ENCODE data around the gene TCF4.

The TCF4 gene

DNA sequence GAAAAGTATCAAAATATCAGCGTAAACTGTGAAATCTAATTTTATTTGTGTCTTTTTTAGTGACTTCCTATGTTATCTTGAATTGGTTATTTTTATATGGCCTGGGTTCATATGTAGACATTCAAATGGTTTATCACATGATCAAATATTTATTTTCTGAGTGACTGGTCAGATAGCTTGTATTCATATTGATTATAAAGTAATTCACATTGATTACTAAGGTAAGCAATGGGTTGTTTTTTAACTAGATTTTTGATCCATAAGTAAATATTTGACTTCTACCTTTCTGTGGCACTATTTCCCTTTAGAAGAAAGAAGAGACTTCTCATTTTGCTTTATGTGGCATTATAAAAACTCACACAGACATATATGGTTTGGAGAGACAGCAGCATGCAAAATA lies 260.5 kb downstream of the TCF4 start:
- DNase-seq = no peak

DNA sequence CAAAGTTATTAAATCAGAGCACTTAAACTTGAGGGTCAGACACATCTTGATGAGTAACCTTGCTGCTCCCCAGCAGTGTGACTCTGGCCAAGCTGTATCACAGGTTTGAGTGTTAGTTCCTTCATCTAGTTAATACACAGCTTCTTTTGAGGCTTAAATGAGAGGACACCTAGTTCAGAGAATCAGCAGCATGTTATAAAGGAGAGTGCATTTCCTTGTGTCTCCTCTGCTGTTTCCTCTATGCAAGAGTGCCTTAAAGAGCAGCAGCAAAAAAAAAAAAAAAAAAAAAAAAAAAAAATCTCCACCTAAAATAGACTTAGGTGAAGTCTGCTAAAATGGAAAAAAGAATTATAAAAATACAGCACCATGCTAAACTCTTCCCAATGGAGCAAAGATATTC lies 261.9 kb downstream of the TCF4 start:
- DNase-seq = no peak

DNA sequence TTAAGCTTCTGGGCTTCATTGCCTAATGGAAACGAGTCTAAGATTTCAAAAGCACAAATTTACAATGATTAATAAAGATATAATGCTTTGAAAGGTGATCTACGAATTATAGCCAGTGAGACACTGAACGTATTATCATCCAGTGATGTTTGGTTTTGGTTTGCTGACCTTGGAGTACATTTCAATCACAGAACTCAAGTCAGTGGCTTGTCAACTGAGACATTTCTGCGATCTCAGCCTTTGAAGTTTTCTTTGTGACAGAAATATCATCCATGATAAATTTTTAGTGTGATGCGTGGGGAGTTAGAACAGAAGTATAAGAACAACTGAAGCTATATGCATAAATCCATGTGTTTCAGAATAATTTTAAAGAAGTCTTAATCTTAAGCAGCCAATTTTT lies 263.8 kb downstream of the TCF4 start:
- no peak for DNase-seq

DNA sequence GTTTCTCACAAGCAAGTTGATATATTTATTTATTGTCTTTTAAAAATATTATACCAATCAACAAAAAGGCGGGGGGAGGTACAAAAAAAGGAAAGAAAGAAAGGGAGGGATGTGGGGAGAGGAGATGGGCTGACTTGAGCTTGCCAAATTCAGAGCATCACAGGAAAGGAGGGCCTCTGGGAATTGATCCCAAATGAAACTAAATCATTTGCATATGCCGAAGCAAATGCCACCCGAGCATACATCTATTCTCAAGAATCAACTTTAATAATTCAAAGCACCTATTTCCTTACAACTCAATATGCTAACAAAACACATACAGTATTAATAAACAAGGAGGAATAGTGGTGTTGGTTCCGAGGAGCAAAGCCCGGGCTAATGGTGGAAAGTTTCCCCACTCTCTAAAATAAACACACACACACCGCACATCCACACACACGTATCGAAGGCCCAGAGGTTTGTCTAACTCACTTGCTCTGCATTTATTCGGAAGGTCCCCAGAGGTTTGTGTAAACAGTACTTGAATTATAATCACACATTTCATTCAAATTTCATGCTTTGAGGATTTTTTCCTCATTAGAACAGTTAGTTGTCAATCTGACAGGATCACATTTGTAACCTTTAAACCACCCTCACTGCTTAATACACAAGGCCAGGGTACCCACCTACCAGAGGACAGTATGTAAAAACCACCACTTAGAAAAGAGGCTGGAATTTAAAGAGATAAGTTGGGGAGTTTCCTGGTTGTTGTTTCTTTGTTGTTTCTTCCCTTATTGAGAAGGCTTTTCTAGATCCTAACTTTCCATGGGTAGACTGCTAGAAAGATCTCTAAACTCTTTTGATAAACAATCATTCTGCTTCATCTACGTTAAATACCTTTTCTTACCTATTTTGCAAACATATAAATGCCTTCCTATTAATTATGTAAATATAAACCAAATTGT lies 264.7 kb downstream of the TCF4 start:
- peak in 1 of 56 donors; percentile 29 for DNase-seq

DNA sequence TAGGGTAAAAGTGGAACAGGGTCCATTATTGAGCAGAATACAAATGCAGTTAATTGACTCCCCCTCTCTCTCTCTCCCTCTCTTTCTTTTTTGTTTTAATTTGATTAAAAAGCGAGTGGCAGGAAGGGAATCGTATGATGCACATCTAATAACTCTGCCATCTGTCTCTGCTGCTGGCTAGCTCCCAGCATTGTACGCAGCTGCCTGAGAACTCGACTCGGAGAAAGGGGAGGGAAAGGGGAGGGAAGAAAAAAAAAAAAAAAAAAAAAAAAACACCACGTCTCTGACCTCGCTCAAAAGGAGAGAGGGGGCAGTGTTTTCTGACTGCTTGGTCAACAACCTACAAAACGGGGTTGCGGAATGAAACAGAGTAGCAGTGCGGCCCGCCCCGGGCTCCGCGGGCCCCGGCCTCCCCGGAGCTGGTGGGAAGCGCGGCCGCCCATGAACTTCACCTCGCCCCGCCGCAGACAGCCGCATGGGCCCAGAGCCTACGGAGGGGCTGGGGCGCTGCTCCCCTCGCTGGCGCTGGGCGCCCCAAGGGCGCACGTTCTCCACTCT lies 265.7 kb downstream of the TCF4 start:
- peak in 53 of 56 donors; percentile 26 to 90 (median 73) for DNase-seq

DNA sequence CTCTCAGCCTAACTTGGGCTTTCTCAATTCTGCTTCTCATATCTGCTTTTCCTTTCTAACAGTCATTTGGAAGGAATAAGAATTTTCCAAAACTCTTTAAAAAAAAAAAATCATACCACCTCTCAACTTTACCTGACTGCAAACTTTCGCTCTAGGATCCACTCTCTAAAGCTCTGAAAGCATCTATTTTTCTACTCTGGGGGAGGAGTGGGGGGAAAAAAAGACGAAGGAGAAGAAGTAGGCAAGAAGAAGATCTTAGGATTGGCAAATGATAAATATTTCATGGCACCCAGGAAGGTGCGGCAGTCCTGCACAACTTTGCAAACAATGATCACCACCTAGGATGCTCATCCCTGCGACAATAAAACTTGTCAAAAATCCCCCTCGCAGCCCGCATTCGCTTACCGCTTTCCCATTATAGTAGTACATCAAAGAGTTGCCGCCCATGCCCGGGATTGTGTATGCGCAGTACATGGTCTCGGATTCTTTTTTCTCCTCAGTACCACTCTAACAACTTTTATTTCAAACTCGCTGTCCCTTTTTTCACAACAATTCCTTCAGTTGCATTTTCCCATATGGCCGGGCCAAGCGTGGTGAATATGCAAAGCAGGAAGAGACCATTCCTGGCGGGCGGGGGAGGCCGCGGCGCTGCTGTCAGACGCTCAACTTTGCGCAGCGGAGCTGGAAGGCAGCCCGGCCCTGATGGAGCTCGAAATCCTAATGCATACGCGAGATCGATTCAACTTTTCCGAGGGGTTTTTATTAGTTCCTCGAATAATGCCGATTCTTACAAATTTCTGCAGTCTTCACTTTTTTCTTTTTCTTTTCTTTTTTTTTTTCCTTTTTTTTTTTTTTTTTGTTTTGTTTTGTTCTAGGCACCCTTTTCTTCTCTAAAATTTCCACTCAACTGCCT lies 266.5 kb downstream of the TCF4 start:
- DNase-seq = peak; percentile 28 to 93 (median 80)

DNA sequence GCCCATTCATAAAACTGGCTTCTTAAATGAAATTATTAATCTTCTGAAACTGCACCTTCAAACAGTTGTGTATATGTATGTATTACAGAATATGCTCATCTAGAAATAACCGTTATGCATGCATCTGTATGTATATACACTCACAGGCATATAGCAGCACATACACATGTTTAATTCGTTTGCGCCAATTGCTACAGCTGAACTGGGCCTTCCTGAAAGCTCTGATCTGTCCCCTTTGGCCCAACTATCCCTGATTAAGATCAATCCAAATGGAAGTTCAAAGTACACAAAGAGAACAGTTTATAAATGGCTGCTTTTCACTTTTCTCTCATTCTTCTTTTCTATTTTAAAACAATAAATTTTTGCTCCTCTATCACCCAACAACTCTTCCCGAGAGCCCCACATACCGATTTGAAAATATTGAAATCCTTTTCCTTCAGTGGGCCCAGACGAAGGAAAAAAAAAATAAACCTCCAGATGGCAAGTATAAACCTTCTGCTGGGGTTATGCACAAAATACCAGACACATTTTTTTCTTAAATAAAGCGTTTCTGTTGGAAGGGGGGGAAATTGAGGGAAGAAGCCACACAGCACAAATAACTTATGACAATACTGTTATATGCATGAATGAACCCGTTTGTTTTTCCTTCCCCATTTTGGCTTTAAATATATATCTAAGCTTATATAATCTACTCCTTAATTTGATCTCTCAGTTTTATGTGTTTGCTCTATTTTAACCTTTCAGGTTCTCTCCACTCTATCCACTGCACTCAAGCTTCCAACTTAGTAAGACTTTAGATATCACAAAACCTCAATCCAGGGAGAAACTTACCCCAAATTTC lies 267.3 kb downstream of the TCF4 start:
- peak in 1 of 56 donors; percentile 27 for DNase-seq

DNA sequence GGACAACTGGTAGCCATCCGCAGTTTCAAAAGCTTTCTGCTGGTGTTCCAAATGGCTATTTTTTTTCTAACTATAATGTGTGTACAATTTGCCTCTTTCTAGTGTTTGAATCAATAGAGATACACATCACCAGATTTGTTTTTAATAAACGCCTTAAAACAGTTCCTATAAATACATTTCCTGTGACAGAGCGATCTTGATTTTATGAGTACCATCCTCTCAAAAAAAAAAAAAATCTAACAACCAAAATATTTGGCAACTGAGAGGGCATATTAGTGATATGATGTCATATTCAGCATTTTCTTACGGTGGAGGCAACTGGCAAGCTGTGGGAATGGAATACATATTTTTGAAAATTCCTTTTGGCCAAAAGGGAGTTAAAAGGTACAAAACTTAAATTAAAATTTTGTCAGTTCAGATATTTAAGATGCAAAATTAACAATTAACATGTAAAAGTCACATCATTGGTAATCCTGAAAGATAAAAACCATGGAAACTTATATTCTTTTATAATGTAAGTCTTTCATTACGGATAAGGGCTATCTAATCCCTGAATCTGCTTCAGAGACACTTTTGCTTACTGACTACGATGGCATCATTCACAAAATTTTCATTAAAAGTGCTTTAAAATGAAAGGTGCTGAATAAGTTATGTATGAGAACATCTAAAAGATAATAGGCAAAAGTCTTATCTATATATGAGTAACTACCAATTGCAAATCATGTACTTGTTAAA lies 268.4 kb downstream of the TCF4 start:
- no peak for DNase-seq

DNA sequence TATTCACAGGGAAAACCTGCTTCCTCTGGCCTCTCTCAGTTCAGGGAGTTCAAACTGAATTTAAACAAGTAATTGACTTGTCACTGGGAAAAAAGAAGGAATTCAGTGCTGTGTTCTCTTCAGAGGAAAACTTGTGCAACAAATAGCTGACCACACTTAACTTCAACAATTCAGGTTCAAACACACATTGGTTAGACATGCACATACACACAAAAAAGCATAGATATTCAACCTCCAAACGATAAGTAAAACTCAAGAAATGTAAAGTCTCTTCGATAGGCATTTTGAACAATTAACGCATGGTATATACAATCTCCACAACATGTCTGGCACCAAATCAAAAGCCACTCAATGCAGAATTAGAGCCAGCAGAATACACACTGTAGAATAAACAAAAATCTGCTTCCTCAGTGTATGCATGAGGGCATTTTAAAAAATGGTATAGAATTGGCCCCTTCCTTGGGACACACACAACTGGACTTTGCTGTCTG lies 269.0 kb downstream of the TCF4 start:
- DNase-seq = no peak

DNA sequence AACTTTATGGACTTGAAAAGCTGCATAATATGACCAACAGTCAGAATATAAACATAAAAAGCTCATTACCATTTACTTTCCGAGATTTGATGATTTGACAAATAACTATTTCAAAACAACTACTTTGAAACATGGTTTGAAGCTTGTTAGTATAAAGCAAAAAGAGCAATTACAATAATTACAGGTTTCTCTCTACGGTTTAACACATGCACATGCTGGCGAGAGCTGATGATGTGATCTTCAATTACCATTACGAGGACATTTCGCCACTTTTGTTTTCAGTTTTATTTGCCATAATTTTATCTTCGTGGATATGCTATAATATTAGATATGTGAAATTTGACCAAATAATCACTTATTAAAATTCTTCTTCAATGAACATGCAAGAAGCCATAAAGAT lies 270.1 kb downstream of the TCF4 start:
- DNase-seq = no peak

DNA sequence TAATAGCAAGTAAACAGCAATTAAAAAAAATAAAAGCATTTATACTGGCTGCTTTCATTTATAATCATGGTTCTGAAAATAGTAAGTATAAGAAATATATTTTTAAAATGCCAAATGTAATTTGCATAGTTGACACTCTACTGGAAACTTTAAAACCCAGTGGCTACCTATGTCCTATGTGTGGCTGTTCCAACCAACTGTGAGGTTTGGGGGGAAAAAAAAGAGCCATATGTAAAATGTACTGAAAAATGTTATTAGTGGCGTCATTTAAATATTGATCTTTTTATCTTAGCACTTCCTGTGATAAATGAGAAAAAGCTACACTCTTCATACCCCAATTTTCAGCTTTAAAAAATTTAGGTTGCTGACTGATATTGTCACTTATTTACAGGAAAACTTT lies 270.7 kb downstream of the TCF4 start:
- no peak for DNase-seq

DNA sequence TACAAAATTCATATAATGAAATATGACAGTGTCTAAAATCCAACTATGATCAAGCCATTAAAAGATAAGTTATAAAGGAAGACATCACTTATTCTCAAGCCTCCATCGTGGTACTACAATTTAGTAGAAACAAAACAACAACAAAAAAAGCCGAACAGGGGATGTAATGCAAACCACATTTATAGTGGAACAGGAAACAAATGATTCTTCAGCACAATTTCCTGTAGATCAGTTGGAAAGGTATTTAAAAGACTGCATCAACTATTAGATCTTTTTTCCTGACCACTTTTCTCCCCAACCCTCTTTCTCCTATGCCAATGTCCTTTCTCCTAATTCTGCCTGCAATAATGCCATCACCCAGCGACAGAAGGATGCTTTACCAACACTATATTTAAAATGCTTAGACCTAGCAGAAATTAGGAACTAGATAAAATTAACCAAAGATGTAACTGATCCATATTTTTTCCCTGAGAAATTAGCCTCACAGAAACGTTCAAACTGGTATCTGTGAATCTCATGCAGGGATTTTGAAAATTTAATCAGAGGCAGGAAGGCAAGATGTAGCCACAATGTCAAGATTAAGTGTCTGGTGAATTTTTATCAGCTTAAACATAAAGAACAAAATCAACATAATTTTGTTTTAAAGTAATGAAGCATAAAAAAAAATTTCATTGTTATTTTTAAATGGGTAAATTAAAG lies 271.4 kb downstream of the TCF4 start:
- no peak for DNase-seq

DNA sequence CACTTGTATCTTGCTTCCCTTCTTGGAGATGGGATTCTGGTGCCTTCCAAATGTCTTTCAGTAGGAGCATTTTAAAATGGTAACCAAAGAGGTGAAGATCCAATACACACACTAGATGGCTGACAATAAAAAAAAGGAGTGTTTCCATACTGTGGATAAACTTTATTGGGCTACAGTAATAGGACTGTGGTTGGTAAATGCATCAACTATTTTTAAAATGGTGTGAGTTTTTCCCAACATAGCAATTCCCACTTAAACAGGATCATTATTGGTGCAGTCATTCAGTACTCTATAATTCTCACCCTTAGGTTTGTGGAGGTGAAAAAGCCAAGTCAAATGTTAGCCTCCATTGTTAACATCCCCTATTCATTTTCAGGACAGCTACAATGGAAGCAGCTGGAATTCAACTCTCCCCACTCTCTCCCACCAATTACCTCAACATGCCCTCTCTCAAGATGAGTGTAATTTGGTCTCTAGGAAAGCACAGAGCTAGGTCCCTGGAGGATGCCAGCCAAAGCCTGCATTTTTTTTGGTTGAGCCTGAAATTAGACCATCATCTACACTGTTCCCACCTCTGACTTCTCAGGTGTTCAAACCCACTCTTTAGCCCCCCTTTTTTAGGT lies 273.3 kb downstream of the TCF4 start:
- no peak for DNase-seq

DNA sequence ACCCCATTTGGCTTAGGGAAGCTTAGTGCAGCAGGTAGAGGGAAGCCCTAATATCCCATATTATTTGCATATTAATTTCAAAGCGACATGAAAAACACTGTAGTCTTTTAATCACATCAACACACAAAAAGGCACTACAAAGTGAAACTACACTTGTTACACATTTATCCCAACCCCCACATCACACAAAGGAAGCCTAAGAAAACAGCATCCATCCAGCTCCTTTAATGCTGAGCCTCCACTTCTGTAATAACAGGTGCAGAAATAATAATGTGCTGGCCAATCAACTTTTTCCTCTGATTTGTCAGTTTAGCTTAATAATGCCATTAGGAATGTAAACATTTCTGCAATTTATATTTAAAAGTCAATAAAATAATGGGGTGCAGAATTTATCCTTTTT lies 274.0 kb downstream of the TCF4 start:
- DNase-seq = no peak

DNA sequence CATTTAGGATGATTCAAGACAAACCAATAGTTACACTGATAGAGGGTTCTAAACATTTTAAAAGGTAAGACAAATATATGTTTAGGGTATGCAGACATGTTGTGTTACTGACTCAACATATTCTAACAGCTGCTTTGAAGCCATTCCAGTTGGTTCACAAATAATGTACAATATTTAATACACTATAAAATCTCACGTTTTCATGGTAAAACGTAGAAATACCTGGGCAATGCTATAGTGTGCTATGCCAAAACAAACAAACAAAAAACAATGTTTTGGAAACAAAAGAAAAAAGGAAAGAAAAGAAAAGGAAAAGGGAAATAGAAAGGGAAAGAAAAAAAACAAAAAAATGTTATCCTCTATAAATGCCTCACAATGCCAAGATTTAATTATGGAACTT lies 277.1 kb downstream of the TCF4 start:
- DNase-seq = no peak

DNA sequence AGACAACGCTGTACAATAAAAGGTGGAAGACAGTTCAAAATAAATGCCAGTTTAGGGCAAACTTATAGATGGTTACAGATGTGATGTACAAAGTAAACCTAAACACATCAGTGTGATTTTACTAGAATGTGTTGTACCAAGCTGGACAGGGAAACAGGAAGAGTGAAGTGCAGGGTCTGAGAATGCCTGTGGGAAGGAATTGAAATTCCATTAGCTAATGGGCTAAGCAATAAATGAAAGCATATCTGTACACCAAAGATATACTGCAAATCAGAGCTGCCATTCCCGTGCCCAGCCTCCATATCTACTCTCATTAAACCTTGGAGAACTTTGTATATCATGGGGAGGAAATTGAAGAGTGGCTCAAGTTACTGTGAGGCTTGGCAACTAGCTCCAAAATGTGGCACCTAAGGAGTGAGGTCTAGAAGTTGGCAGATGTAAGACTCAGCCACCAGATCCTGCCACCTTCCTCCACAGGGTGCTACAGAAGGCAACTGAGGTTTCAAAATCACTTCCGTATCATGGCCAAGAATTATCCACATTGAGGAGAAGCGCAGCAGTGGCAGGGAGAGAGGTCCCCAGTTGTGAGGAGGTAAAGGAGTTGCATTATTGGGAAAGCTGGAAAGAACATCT lies 277.8 kb downstream of the TCF4 start:
- DNase-seq = no peak

DNA sequence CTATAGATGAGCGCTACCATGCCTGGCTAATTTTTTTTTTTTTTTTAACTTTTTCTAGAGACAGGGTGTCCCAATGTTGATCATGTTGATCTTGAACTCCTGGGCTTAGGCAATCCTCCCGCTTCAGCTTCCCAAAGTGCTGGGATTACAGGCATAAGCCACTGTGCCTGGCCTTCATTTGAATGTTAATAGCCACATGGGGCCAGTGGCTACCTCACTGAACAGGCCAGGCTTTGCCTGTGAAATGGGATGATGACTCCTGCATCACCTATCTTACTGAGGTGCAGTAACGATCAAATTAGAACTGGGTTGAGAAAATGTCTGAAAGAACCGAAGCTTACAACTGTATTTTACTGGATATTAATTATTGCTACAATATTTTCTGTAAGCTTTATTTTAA lies 278.7 kb downstream of the TCF4 start:
- no peak for DNase-seq

DNA sequence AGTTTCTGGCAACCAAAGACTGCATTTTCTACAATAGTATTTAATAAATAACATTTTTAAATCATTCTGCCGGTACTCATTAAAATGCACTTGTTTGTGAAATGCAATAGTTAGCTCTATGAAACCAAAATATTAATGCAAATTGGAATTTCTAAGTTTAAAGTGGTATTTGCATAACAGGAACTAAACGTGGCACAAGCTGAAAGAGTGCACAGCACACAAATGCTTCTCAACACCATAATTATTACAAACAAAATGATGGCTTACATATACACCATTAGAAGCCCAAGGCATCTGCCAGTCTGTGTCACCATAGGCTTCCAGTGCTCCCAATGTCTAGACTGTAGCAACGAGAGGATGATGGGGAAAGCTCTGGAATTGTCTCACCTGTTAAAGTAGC lies 280.5 kb downstream of the TCF4 start:
- no peak for DNase-seq
